CD4-positive, alpha-beta T cell treated with Interleukin-21 for 1 hour (primary cell): Measurements from ENCODE around the gene NKX1-1.

Source experiments
- DNase-seq: peaks from one replicate; pipeline ENCODE4 v3.0.0-alpha.2; 2020

Gene NKX1-1

GRCh38 chr4:1416051-1416947 lies 10.1 kb upstream of the NKX1-1 start:
- DNase-seq, result no peak

- DNase-seq, result no peak
These were observed 9.4 kb upstream of the NKX1-1 start for GRCh38 chr4:1415681-1415981.

GRCh38 chr4:1414831-1415680 lies 8.8 kb upstream of the NKX1-1 start:
- DNase-seq, result no peak

GRCh38 chr4:1413687-1414479 lies 7.6 kb upstream of the NKX1-1 start:
- no peak for DNase-seq

- no peak for DNase-seq
These were observed 7.0 kb upstream of the NKX1-1 start for GRCh38 chr4:1413204-1413663.

- DNase-seq, result no peak
These were observed 6.3 kb upstream of the NKX1-1 start for GRCh38 chr4:1412376-1413203.

GRCh38 chr4:1411436-1412375 lies 5.5 kb upstream of the NKX1-1 start:
- DNase-seq, result no peak

- peak; percentile 31 for DNase-seq
These were observed 4.5 kb upstream of the NKX1-1 start for GRCh38 chr4:1410491-1411325.

GRCh38 chr4:1409491-1410425 lies 3.5 kb upstream of the NKX1-1 start:
- no peak for DNase-seq

GRCh38 chr4:1409079-1409478 lies 2.8 kb upstream of the NKX1-1 start:
- DNase-seq, result no peak

GRCh38 chr4:1408418-1408817 lies 2.2 kb upstream of the NKX1-1 start:
- no peak for DNase-seq

- DNase-seq, result no peak
These were observed 1.6 kb upstream of the NKX1-1 start for GRCh38 chr4:1407657-1408333.

- no peak for DNase-seq
These were observed 877 bp upstream of the NKX1-1 start for GRCh38 chr4:1406981-1407656.

- no peak for DNase-seq
These were observed 427 bp downstream of the NKX1-1 start for GRCh38 chr4:1405636-1406393.

- DNase-seq, result no peak
These were observed 997 bp downstream of the NKX1-1 start for GRCh38 chr4:1405254-1405635.

GRCh38 chr4:1404573-1405253 lies 1.5 kb downstream of the NKX1-1 start:
- no peak for DNase-seq
